Trophoblast cell (in vitro differentiated cells and primary cell): ENCODE data around the gene UGT1A5.
"Not testable (repeated sequence)": the region's sequence is repeated elsewhere in the genome, so short reads cannot be mapped to it uniquely, and the experiment has no call there.

Source experiments
- DNase-seq, 2 donors: peaks; one replicate each; pipeline ENCODE4 v3.0.0-alpha.2; 2016
- H2AFZ ChIP-seq: 2 replicates; pipeline ENCODE4 v1.6.1; 2013; ENCODE audit warnings: low read length, moderate library complexity, mild to moderate bottlenecking; ENCODE audit not compliant: insufficient read depth, poor library complexity
- H2AK5ac ChIP-seq: 2 replicates; pipeline ENCODE4 v1.6.1; 2013; ENCODE audit warnings: mild to moderate bottlenecking, low read length
- H2BK120ac ChIP-seq: 2 replicates; pipeline ENCODE4 v1.6.1; 2013; ENCODE audit warnings: low read length, mild to moderate bottlenecking, moderate library complexity; ENCODE audit not compliant: insufficient read depth, poor library complexity
- H2BK12ac ChIP-seq: 2 replicates; pipeline ENCODE4 v1.6.1; 2013; ENCODE audit warnings: mild to moderate bottlenecking, low read length, moderate library complexity
- H2BK5ac ChIP-seq: 2 replicates; pipeline ENCODE4 v1.6.1; 2013; ENCODE audit warnings: low read length, low read depth, moderate library complexity, mild to moderate bottlenecking; ENCODE audit not compliant: poor library complexity
- H3K14ac ChIP-seq: 2 replicates; pipeline ENCODE4 v1.6.1; 2013; ENCODE audit warnings: mild to moderate bottlenecking, low read length
- H3K18ac ChIP-seq: 2 replicates; pipeline ENCODE4 v1.6.1; 2013; ENCODE audit warnings: mild to moderate bottlenecking, low read length
- H3K23ac ChIP-seq: 2 replicates; pipeline ENCODE4 v1.6.1; 2013; ENCODE audit warnings: low read length
- H3K27ac ChIP-seq: 2 replicates; pipeline ENCODE4 v1.5.1; 2013; ENCODE audit warnings: low read depth, mild to moderate bottlenecking, inconsistent platforms, low read length, moderate library complexity
- H3K27me3 ChIP-seq: 2 replicates; pipeline ENCODE4 v1.6.1; 2013; ENCODE audit warnings: inconsistent platforms, mild to moderate bottlenecking, low read length, moderate library complexity; ENCODE audit not compliant: insufficient read depth
- H3K36me3 ChIP-seq, 2 experiments: 1 replicate in 1 of 2; 2 replicates in 1 of 2; pipeline ENCODE4 v1.6.1; 2013; ENCODE audit warnings: low read length in 2 of 2, mild to moderate bottlenecking in 2 of 2, moderate library complexity in 1 of 2; ENCODE audit not compliant: insufficient read depth in 2 of 2, control insufficient read depth in 1 of 2
- H3K4ac ChIP-seq: 2 replicates; pipeline ENCODE4 v1.6.1; 2013; ENCODE audit warnings: low read depth, mild to moderate bottlenecking, low read length, moderate library complexity
- H3K4me1 ChIP-seq, 2 experiments: 1 replicate in 1 of 2; 2 replicates in 1 of 2; pipeline ENCODE4 v1.6.1; 2013; ENCODE audit warnings: low read length in 2 of 2, mild to moderate bottlenecking in 2 of 2, moderate library complexity in 1 of 2; ENCODE audit not compliant: insufficient read depth in 2 of 2, control insufficient read depth in 1 of 2
- H3K4me2 ChIP-seq: 2 replicates; pipeline ENCODE4 v1.6.1; 2013; ENCODE audit warnings: inconsistent platforms, mild to moderate bottlenecking, low read length, moderate library complexity
- H3K4me3 ChIP-seq: 2 replicates; pipeline ENCODE4 v1.5.1; 2013; ENCODE audit warnings: mild to moderate bottlenecking, low read depth, low read length, inconsistent platforms
- H3K79me1 ChIP-seq: one replicate; pipeline ENCODE4 v1.6.1; 2013; ENCODE audit warnings: low read length
- H3K79me2 ChIP-seq: 2 replicates; pipeline ENCODE4 v1.6.1; 2013; ENCODE audit warnings: low read length, mild to moderate bottlenecking; ENCODE audit not compliant: control insufficient read depth, insufficient read depth, poor library complexity
- H3K9ac ChIP-seq: 2 replicates; pipeline ENCODE4 v1.6.1; 2013; ENCODE audit warnings: mild to moderate bottlenecking, low read length
- H3K9me3 ChIP-seq: 2 replicates; pipeline ENCODE4 v1.6.1; 2013; ENCODE audit warnings: low read depth, mild to moderate bottlenecking, control low read depth, inconsistent platforms, low read length; ENCODE audit not compliant: insufficient read depth
- H4K12ac ChIP-seq: 2 replicates; pipeline ENCODE4 v1.6.1; 2013; ENCODE audit warnings: low read depth, mild to moderate bottlenecking, low read length, moderate library complexity
- H4K8ac ChIP-seq: 2 replicates; pipeline ENCODE4 v1.6.1; 2013; ENCODE audit warnings: low read depth, mild to moderate bottlenecking, low read length, moderate library complexity
- H4K91ac ChIP-seq: one replicate; pipeline ENCODE4 v1.6.1; 2013; ENCODE audit warnings: low read depth, mild to moderate bottlenecking, low read length, moderate library complexity
- WGBS: extraction: QIAGEN DNeasy Blood & Tissue Kit; methylation state at CpG from one replicate; pipeline ENCODE4 v1.1.7; 2013; ENCODE audit warnings: missing lambda C conversion rate; ENCODE audit not compliant: insufficient read length, insufficient coverage; ENCODE audit errors: extremely low coverage; 5-methylcytosine and 5-hydroxymethylcytosine counted together

The UGT1A5 gene

DNA sequence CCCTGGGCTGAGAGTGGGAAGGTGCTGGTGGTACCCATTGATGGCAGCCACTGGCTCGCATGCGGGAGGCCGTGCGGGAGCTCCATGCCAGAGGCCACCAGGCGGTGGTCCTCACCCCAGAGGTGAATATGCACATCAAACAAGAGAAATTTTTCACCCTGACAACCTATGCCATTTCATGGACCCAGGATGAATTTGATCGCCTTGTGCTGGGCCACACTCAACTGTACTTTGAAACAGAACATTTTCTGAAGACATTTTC is 34.5 kb downstream of the UGT1A5 start:
- Histone ChIP-seq H2AK5ac (no peak overlapping the region), H3K79me2 (no peaks in the 10 kb centered on the region), H2BK120ac (no peak overlapping the region), H2BK12ac (no peak overlapping the region), H4K91ac (no peak overlapping the region), H3K4ac (no peak overlapping the region), H4K12ac (no peak overlapping the region), H3K23ac (no peak overlapping the region), H3K4me3 (no peak overlapping the region), H2AFZ (no peak overlapping the region), H3K14ac (no peak overlapping the region), H3K9ac (no peak overlapping the region), H3K79me1 (no peaks in the 10 kb centered on the region), H3K36me3 (no peaks in the 10 kb centered on the region), H3K18ac (no peak overlapping the region), H3K9me3 (peaks cover 17% of the 10 kb centered on the region), H4K8ac (no peak overlapping the region), H3K27ac (no peak overlapping the region), H3K4me2 (no peak overlapping the region), H2BK5ac (no peak overlapping the region), H3K4me1 (no peaks in the 10 kb centered on the region), H3K27me3 (no peaks in the 10 kb centered on the region)
- no peak for DNase-seq
- WGBS = no CpG with 5 or more reads among the region's 6 CpGs

DNA sequence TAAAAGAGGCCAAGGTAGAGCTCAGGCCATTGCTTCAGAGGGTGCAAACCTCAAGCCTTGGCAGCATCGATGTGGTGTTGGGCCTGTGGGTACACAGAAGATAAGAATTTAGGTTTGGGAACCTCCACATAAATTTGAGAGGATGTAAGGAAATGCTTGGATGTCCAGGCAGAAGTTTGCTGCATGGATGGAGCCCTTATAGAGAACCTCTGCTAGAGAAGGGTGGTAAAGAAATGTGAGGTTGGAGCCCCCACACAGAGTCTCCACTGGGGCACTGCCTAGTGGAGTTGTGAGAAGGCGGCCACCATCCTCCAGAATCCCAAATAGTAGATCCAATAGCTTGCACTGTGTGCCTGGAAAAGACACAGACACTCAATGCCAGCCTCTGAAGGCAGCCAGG is 38.0 kb downstream of the UGT1A5 start:
- not testable (repeated sequence) for H3K4me1 ChIP-seq, H4K8ac ChIP-seq, H3K4me3 ChIP-seq, H3K36me3 ChIP-seq, H2BK12ac ChIP-seq, H3K79me2 ChIP-seq, H3K4me2 ChIP-seq, H3K79me1 ChIP-seq, H3K18ac ChIP-seq, H3K14ac ChIP-seq, H3K23ac ChIP-seq, DNase-seq, H2BK120ac ChIP-seq, H4K91ac ChIP-seq, H2AK5ac ChIP-seq, H4K12ac ChIP-seq, H3K27ac ChIP-seq, H3K27me3 ChIP-seq, H2BK5ac ChIP-seq, H2AFZ ChIP-seq, H3K4ac ChIP-seq, H3K9ac ChIP-seq
- peaks cover 16% of the 10 kb centered on the region for H3K9me3 ChIP-seq
- WGBS = no CpG with 5 or more reads among the region's 2 CpGs

DNA sequence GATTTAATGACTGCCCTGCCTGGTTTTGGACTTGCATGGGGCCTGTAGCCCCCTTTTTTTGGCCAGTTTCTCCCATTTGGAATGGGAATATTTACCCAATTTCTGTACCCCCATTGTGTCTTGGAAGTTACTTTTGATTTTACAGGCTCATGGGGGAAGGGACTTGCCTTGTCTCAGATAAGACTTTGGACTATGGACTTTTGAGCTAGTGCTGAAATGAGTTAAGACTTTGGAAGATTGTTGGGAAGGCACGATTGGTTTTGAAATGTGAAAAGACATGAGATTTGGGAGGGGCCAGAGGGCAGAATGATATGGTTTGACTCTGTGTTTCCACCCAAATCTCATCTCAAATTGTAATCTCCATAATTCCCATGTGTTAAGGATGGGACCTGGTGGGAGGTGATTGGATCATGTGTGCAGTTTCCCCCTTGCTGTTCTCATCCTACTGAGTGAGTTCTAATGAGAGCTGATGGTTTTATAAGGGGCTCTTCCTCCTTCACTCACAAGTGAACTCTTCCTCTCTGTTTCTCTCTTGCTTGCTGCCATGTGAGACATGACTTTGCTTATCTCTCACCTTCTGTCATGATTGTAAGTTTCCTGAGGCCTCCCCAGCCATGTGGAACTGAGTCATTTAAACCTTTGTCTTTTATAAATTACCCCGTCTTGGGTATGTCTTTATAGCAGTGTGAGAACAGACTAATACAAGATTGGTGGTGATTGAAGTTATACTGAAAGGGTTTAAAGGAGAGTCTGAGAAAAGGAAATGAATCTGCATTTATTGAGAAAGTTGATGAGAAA is 38.7 kb downstream of the UGT1A5 start:
- not testable (repeated sequence) for H2BK120ac ChIP-seq, H3K36me3 ChIP-seq, H2BK12ac ChIP-seq, H4K8ac ChIP-seq, H4K12ac ChIP-seq, H2AFZ ChIP-seq, H3K18ac ChIP-seq, H3K23ac ChIP-seq, H3K14ac ChIP-seq, H3K27me3 ChIP-seq, H3K4me2 ChIP-seq, H3K4me1 ChIP-seq, H3K9ac ChIP-seq, H3K4me3 ChIP-seq, H3K27ac ChIP-seq, H4K91ac ChIP-seq, DNase-seq, H3K4ac ChIP-seq, H3K79me1 ChIP-seq, H3K79me2 ChIP-seq, H2AK5ac ChIP-seq, H2BK5ac ChIP-seq
- peaks cover 16% of the 10 kb centered on the region for H3K9me3 ChIP-seq
- WGBS = no CpG with 5 or more reads among the region's 2 CpGs

DNA sequence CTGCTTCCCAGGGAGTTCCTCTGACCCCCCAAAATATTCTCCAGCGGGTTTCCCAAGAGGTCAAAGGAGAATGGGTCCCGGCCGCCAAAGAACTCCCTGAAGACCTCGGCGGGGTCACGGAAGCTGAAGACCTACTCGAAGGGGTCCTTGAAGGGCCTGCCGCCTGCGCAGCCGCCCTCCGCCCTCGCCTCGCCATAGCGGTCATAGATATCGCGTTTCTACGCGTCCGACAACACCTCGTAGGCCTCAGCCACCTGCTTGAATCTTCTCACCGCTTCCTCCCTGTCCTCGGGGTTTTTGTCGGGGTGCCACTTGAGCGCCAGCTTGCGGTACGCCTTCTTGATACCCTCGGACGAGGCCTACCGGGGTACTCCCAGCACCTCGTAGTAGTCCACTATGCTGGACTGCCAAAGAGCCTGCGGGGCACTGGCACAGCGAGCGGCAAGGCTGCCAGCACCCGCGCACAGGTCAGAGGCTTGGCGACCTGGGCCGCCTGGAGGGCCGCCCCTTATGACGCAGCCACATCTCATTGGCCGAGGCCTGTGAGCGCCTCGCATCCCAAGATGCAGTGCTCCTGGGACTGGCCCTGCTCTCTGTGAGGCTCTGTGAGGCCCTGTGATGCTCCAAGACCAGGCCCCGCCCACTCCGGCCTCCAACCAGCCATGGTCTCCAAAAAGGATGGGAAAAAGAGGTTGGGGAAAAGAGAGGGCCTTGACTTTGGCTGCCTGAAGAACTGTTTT is 42.3 kb downstream of the UGT1A5 start:
- no peak overlapping the region for H3K27ac ChIP-seq
- no peak overlapping the region for H3K14ac ChIP-seq
- no peak for DNase-seq

More for the DNA sequence above, 42.3 kb downstream of the UGT1A5 start:
- H3K9ac ChIP-seq = no peak overlapping the region
- H3K18ac ChIP-seq = no peak overlapping the region
- H4K8ac ChIP-seq = no peak overlapping the region
- H2AFZ ChIP-seq = no peak overlapping the region
- H2BK12ac ChIP-seq = no peak overlapping the region
- H3K9me3 ChIP-seq = peaks cover 11% of the 10 kb centered on the region
- no peak overlapping the region for H3K4ac ChIP-seq
- H4K12ac ChIP-seq = no peak overlapping the region
- H3K27me3 ChIP-seq = no peaks in the 10 kb centered on the region
- H2AK5ac ChIP-seq = no peak overlapping the region
- no peak overlapping the region for H4K91ac ChIP-seq
- H2BK120ac ChIP-seq = no peak overlapping the region
- H3K4me2 ChIP-seq = no peak overlapping the region
- H3K4me3 ChIP-seq = no peak overlapping the region
- no CpG with 5 or more reads among the region's 44 CpGs for WGBS
- H3K36me3 ChIP-seq = no peaks in the 10 kb centered on the region
- no peaks in the 10 kb centered on the region for H3K4me1 ChIP-seq
- no peaks in the 10 kb centered on the region for H3K79me2 ChIP-seq
- H3K79me1 ChIP-seq = no peaks in the 10 kb centered on the region
- H2BK5ac ChIP-seq = no peak overlapping the region
- H3K23ac ChIP-seq = no peak overlapping the region
